Activated naive CD8-positive, alpha-beta T cell treated with anti-CD3 and anti-CD28 coated beads for 36 hours (primary cell): ENCODE data around the gene GMNC. TPM values are rescaled to one million over a fixed set of nuclear protein-coding genes. Genes with fewer than 3 reads are reported as not detected.
"Not testable (repeated sequence)": the region's sequence is repeated elsewhere in the genome, so short reads cannot be mapped to it uniquely, and the experiment has no call there.

Source experiments
- DNase-seq: peaks from one replicate; pipeline ENCODE4 v3.0.0; 2021
- H3K27ac Mint-ChIP-seq: one replicate; pipeline ENCODE4 v1.8.0; 2022; ENCODE audit warnings: mild to moderate bottlenecking, moderate library complexity, mixed read lengths
- H3K27me3 Mint-ChIP-seq: one replicate; pipeline ENCODE4 v1.8.0; 2022; ENCODE audit warnings: mild to moderate bottlenecking, mixed read lengths
- H3K36me3 Mint-ChIP-seq: one replicate; pipeline ENCODE4 v1.8.0; 2021; ENCODE audit warnings: mild to moderate bottlenecking, mixed read lengths
- H3K4me1 Mint-ChIP-seq: one replicate; pipeline ENCODE4 v1.8.0; 2021; ENCODE audit warnings: mixed read lengths
- H3K4me3 Mint-ChIP-seq: one replicate; pipeline ENCODE4 v1.8.0; 2022; ENCODE audit warnings: mild to moderate bottlenecking, moderate library complexity, mixed read lengths
- H3K9me3 Mint-ChIP-seq: one replicate; pipeline ENCODE4 v1.8.0; 2022; ENCODE audit warnings: mixed read lengths
- total RNA-seq, 2 experiments: library from RNA; stranded (reverse); gene quantifications; one replicate each; pipeline ENCODE4 v1.2.3, GENCODE V29; 2021

The GMNC gene, protein sequence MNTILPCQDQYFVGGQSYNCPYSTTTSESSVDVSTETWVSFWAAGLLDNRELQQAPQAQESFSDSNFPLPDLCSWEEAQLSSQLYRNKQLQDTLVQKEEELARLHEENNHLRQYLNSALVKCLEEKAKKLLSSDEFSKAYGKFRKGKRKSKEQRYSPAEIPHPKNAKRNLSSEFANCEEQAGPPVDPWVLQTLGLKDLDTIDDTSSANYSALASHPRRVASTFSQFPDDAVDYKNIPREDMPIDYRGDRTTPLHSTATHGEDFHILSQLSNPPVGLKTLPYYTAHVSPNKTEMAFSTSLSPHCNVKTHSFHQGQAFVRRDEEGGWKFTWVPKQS
- not detected for total RNA-seq

DNA sequence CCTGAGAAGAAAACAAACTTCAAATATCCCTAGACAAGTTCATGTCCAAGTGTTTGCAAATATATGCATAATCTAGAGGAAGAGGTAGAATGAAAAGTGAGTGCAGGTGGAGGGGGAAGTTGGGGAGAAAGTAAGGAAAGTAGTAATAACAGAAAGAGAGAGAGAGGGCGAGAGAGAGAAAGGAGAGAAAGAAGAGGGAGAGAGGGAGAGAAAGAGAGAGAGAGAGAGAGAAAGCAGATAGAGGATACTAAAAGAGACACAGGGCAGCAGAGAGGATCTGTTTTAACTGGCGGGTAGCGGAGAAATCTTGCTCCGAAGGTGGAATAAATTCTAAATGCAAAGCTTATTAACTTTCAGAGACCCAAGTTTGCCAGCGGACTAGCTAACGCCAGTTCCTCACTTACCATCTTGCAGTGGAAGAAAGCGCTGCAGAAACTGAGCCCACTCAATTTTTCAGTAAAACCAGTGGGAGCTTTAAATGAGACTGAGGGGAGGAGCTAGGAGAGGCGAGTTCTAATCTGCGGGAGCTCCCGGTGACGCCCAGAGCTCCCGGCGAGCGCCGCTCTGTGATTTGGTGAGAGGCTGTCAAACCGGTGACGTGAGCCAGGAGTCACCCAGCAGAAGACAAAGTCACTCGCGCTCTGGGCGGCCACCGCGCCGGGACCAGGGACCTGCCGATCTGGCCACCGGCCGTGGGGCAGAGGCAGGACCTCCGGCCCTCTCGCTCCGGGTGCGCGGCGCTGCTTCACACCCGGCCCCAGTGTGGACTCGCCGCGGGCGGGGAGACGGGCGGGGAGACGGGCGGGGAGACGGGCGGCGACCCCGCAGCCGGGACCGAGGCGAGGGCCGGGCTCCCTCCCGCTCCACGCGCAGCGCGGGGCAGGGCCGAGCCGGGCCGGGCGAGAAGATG, at the start of gene GMNC:
Gene GMNC (minus strand): TSS at position 486 of the 910 bp plus-strand sequence. CDS start 79 bp downstream, at position 407.
- Mint-ChIP-seq H3K27me3 (peaks cover 61% of the 10 kb centered on the region), H3K9me3 (no peaks in the 10 kb centered on the region), H3K4me1 (peaks cover 5% of the 10 kb centered on the region), H3K27ac (no peak within 1 kb of the TSS), H3K36me3 (no peaks in the 10 kb centered on the region), H3K4me3 (peak within 1 kb of the TSS; percentile 54)
- peak; percentile 47 for DNase-seq

DNA sequence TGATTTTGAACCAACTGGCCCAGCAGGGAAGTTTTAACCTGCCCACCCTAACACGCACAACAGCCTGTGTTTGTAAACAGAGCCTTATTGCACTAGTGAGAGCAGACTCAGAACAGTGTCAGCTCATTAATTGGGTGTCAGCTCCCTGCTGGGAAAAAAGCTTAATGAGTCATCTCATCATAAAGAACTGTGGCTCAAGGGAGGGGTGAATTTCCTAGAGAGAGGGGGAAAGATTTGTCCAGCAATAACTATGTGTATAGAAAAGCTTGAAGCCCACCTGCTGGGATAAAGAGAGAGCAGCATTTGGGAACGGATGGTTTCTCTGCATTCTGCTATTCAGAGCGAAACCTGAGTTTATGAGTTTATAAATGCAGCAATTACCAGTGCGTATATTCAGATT, 48.9 kb upstream of the GMNC start:
- no peaks in the 10 kb centered on the region for H3K27me3 Mint-ChIP-seq
- H3K27ac Mint-ChIP-seq = no peak overlapping the region
- H3K4me1 Mint-ChIP-seq = no peaks in the 10 kb centered on the region

DNA sequence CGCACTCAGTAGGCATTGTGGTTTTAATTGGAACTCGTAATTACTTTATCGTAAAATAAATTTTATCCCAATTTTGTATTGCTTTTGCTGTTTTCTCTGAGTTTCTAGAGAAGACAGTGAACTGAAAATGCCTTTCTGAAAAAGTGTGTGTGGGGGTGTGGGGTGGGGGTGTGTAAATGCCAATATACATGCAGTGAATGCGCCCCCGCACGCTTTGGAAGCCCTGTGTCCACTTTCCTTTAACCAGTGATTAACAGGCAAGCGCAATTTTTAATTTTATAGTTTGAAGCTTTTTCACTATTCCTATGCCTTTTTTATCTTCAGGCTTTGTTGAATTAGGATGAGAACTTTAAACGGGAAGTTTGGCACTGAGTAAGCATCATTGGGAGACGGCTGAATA, 47.4 kb upstream of the GMNC start:
- H3K4me1 Mint-ChIP-seq = no peaks in the 10 kb centered on the region
- H3K27ac Mint-ChIP-seq = no peak overlapping the region
- H3K36me3 Mint-ChIP-seq = no peaks in the 10 kb centered on the region
- no peak for DNase-seq
- H3K9me3 Mint-ChIP-seq = peaks cover 2% of the 10 kb centered on the region
- no peak overlapping the region for H3K4me3 Mint-ChIP-seq
- no peaks in the 10 kb centered on the region for H3K27me3 Mint-ChIP-seq

More for the DNA sequence above, 48.9 kb upstream of the GMNC start:
- Mint-ChIP-seq H3K9me3 (no peaks in the 10 kb centered on the region), H3K36me3 (no peaks in the 10 kb centered on the region), H3K4me3 (no peak overlapping the region)
- no peak for DNase-seq

DNA sequence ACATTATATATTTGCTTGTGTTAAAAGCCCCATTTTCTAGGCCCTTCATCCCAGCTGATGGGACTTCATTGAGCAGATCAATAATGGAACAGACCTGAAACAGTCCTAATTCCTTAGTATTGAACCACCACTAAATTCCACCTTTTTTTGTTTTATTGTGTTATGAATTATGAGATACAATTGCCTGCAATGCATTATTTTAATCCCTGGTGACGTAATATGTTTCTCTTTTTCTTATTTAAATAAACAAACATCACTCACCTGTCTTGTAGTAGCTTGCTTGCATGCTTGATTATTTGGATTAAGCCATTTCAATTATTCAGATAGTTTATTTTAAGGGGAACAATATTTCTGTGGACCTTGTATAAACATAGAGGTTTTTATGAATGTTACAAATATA, 40.7 kb upstream of the GMNC start:
- Mint-ChIP-seq H3K4me3 (no peak overlapping the region), H3K27ac (no peak overlapping the region), H3K4me1 (no peaks in the 10 kb centered on the region), H3K9me3 (peaks cover 8% of the 10 kb centered on the region), H3K36me3 (no peaks in the 10 kb centered on the region), H3K27me3 (no peaks in the 10 kb centered on the region)
- no peak for DNase-seq

DNA sequence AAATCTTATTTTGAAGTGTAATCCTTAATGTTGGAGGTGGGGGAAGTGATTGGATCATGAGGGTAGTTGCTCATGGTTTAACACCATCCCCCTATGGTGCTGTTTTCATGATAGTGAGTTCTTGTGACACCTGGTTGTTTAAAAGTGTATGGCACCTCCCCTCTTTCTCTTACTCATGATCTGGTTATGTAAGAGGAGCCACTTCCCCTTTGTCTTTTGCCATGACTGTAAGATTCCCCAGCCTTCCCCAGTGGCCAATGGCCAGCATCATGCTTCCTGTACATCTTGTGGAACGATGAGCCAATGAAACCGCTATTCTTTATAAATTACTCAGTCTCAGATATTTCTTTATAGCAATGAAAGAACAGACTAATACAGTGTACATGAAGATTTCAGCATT, 39.8 kb upstream of the GMNC start:
- Mint-ChIP-seq H3K27ac (no peak overlapping the region), H3K9me3 (peaks cover 12% of the 10 kb centered on the region), H3K27me3 (no peaks in the 10 kb centered on the region), H3K4me3 (no peak overlapping the region), H3K4me1 (no peaks in the 10 kb centered on the region), H3K36me3 (no peaks in the 10 kb centered on the region)
- no peak for DNase-seq

DNA sequence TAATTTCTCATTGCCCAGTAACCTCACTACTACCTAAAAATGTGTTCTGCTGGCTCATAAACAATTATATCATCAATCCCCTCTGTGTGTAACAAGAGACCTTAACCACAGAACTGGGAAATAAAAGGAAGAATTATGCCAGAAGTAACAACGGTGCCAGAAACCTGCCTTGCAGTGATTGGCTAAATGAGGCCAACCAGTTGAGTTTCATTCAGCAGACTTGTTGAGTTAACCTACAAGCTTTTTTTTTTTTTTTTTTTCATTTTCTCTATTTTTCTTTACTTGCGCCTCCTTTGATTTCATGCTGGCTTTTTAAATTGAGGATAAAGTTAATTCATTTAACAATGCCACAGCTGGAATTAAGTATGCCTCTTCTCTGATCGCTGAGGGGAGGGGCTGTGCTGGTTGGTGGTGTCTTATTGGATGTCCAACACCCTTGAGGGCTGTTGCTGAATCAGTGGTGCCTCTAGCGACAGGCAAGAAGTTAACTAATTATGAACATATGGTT, 30.0 kb upstream of the GMNC start:
- no peak overlapping the region for H3K4me3 Mint-ChIP-seq
- H3K9me3 Mint-ChIP-seq = peaks cover 5% of the 10 kb centered on the region
- no peaks in the 10 kb centered on the region for H3K36me3 Mint-ChIP-seq
- no peak overlapping the region for H3K27ac Mint-ChIP-seq
- peaks cover 13% of the 10 kb centered on the region for H3K27me3 Mint-ChIP-seq
- H3K4me1 Mint-ChIP-seq = no peaks in the 10 kb centered on the region
- no peak for DNase-seq

DNA sequence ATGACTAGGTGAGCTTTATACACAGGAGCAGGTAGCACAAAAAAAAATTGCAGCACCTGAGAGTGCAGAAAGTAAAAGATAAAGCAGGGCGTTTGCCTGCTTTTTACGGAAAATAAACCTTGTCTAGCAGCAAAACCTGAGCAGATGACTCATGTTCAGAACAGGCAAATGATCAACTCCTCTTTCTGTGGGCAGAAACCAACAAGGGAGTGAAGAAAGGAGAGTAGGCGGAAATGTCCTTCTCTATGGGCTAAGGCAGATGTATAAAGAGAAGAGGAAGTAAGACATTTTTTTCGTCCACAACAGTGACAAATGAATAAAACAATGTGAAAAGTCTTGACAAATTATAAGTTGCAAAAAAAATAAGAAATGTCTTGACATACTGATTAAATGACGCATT, 24.5 kb upstream of the GMNC start:
- peaks cover 10% of the 10 kb centered on the region for H3K27me3 Mint-ChIP-seq
- no peaks in the 10 kb centered on the region for H3K9me3 Mint-ChIP-seq
- H3K4me3 Mint-ChIP-seq = no peak overlapping the region
- DNase-seq = no peak
- H3K27ac Mint-ChIP-seq = no peak overlapping the region
- no peaks in the 10 kb centered on the region for H3K36me3 Mint-ChIP-seq
- H3K4me1 Mint-ChIP-seq = no peaks in the 10 kb centered on the region

DNA sequence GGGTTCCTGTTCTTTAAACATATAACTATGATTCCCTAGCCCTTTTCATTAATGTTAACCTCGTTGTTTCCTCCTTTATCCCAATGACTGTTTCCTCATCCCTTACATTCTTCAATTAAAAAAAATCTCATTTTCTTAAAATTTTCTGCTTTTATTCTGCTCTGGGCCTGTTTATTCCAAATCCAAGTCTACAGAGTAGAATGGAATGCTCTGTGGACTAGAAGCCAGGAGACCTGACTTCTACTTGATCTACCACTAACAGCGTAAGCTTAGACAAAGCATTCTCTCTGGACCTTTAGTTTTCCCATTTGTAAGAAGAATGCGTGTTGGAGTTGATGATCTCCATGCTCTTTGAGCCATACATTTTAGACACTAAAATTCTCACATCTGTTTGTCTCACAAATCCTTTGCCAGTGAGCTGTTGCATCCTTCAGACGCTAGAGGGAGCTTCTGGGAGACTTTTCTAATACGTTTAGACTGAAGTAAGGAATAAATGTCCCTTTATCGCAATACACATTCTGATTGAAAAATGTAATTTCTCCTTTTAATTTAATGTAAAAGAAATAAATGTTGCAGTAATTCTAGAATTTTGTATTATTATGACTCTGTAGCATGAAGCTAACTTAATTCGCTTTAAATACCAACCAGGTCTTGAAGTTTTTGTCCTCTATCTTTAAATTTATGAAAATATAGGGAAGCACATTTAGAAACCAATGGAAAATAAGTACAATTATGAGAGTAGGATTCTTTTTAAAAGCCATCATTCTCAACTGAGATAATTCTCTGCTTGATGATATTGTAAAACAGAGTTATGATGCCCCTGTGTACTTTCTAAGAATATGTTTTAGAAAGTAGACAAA, 21.7 kb upstream of the GMNC start:
- no peaks in the 10 kb centered on the region for H3K36me3 Mint-ChIP-seq
- peaks cover 6% of the 10 kb centered on the region for H3K27me3 Mint-ChIP-seq
- H3K4me3 Mint-ChIP-seq = no peak overlapping the region
- H3K27ac Mint-ChIP-seq = no peak overlapping the region
- H3K9me3 Mint-ChIP-seq = no peaks in the 10 kb centered on the region
- H3K4me1 Mint-ChIP-seq = no peaks in the 10 kb centered on the region
- peak; percentile 5 for DNase-seq

DNA sequence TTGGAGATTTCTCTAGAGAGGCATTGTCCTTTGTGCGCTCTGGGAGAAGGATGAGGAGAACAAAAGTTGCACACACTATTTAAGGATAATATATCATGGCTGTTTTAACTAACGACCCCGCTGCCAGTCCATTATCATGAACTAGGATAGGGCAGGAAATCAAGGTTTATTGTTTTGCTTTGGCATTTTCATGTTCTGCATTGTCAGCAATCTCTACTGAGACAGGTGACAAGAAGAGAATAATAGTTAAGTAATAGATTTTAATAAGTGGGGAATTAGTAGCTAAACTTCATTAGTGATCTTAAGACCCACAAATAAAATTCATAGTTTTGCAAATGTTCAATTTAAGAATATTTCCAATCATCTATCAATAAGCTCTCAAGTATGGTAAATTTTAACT, 20.6 kb upstream of the GMNC start:
- Mint-ChIP-seq H3K27ac (no peak overlapping the region), H3K4me1 (no peaks in the 10 kb centered on the region), H3K27me3 (peaks cover 5% of the 10 kb centered on the region), H3K36me3 (no peaks in the 10 kb centered on the region), H3K9me3 (no peaks in the 10 kb centered on the region), H3K4me3 (no peak overlapping the region)
- DNase-seq = no peak

DNA sequence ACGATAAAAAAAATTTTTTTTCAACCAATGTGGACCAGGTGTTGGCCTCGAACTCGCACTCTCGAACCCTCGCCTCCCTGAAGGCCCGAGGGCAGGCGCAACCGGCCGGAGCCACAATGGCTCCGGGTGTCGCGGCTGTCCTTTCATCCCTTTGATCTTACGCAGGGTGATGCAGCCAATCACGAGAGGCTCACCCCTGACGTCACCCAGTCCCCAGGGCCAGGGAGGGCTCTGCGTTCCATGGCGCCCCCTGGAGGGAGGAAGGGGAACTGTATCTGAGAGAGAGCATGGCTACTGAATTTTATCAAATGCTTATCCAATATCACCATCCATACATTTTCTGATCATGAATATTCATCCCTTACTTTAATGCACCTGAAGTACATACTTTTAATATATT, 15.4 kb upstream of the GMNC start:
- Mint-ChIP-seq H3K9me3 (no peaks in the 10 kb centered on the region), H3K36me3 (no peaks in the 10 kb centered on the region), H3K4me3 (no peak overlapping the region), H3K4me1 (no peaks in the 10 kb centered on the region), H3K27ac (no peak overlapping the region), H3K27me3 (no peaks in the 10 kb centered on the region)
- DNase-seq = peak; percentile 18

DNA sequence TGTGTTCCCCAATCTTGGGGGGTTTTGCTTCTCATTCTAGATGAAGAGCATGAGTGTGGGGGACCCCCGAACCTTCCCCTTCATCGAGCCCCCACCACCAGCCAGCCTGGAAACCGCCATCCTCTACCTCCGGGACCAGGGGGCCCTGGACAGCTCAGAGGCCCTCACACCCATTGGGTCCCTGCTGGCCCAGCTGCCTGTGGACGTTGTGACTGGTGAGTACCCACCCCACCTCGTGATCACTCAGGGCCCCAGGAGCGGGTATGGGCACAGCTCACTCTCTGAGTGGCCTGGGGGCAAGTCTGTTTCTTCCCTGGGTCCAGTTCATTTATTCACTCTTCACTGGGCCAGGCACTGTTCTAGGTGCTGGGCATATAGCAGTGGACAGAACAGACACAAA, 13.9 kb upstream of the GMNC start:
- H3K27ac Mint-ChIP-seq, H3K4me1 Mint-ChIP-seq, H3K36me3 Mint-ChIP-seq, H3K27me3 Mint-ChIP-seq, H3K9me3 Mint-ChIP-seq, H3K4me3 Mint-ChIP-seq, DNase-seq: not testable (repeated sequence)

DNA sequence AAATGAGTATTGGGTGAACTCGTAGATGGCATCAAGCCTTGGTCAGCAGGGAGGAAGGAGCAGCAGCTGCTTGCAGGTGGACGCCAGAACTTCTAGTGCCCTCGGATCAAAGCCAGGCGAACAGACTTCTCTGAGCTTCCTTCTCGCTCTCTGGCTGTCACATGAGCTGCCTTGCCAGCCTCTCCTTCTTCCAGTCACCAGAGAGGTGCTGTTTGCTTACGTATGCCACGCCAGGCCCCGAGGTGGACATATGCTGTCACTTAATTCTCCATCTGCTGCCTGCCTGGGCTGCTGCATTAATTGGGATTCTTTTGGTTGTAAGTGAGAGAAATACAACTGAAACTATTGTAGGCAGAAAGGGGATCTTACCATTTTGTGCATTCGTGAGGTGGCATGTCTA, 12.6 kb upstream of the GMNC start:
- H3K4me1 Mint-ChIP-seq, H3K27ac Mint-ChIP-seq, H3K27me3 Mint-ChIP-seq: not testable (repeated sequence)

DNA sequence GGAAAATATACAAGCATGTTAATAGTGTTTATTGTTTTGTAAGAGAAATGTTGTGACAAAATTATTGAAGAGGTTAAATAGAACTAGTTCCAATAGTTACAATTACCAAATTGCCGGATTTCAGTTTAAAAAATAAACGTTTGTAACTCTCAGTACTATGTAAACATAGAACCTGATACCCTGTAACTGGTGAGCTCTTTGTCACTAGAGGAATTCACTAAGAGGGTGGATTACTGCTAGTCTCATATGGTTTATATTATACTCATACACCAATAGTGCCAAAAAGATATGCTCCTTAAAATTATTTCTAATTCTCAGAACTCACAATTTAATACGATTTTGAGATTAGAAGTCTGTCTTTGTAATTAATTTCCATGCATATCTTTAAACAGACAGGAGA, 7.6 kb upstream of the GMNC start:
- Mint-ChIP-seq H3K9me3 (no peaks in the 10 kb centered on the region), H3K4me3 (no peak overlapping the region), H3K36me3 (no peaks in the 10 kb centered on the region), H3K4me1 (no peaks in the 10 kb centered on the region), H3K27ac (no peak overlapping the region), H3K27me3 (peaks cover 16% of the 10 kb centered on the region)
- DNase-seq = no peak

More for the DNA sequence above, 12.6 kb upstream of the GMNC start:
- H3K9me3 Mint-ChIP-seq, DNase-seq, H3K4me3 Mint-ChIP-seq, H3K36me3 Mint-ChIP-seq: not testable (repeated sequence)

DNA sequence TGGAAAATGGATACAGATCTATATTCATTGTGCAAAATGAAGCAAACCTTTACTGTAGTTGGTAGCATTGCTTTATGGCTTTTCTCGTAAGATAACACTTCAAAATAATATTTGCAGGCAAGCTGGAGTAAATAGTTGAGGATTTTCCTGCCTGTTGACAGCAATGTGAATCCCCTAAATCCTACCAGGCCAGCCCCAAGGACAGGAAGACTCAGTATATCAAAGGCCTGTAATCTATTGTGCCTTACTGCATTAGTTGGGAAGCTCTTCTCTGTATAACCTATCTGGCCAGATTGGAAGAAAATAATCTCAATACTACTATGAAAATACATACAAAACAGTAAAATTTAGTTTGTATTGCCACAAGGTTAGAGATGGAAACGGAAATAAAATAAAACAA, 4.6 kb upstream of the GMNC start:
- H3K4me1 Mint-ChIP-seq = peaks cover 4% of the 10 kb centered on the region
- H3K27me3 Mint-ChIP-seq = peaks cover 41% of the 10 kb centered on the region
- no peak overlapping the region for H3K4me3 Mint-ChIP-seq
- no peaks in the 10 kb centered on the region for H3K36me3 Mint-ChIP-seq
- no peak for DNase-seq
- H3K9me3 Mint-ChIP-seq = no peaks in the 10 kb centered on the region
- H3K27ac Mint-ChIP-seq = no peak overlapping the region

DNA sequence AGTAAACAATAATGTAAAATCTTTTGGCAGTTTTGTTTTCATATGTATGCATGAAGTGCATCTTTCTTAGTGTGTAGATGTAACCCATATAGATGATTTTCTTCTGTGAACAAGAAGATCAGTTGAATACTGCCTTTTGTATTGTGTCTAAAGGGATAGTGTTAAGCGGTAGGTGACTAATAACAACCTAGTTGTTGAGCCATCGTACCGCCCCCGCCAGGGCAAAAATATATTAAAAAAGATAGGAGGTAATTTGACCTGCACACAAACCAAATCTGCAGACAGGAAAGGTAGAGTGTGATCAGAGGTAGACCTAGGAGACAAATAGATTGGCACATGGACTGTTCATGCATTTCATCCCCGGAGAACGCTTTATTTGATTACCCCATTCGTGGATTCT, 3.3 kb upstream of the GMNC start:
- H3K4me3 Mint-ChIP-seq = no peak overlapping the region
- H3K36me3 Mint-ChIP-seq = no peaks in the 10 kb centered on the region
- no peak overlapping the region for H3K27ac Mint-ChIP-seq
- DNase-seq = no peak
- H3K4me1 Mint-ChIP-seq = peaks cover 5% of the 10 kb centered on the region
- no peaks in the 10 kb centered on the region for H3K9me3 Mint-ChIP-seq
- H3K27me3 Mint-ChIP-seq = peaks cover 53% of the 10 kb centered on the region
